B cell (primary cell): ENCODE data around the gene CMIP. TPM values are rescaled to one million over a fixed set of nuclear protein-coding genes. Genes with fewer than 3 reads are reported as not detected.

Experiments used
- ATAC-seq: fragments of 200-7000 bp; cut with Tn5 transposase; one replicate; pipeline ENCODE4 v1.10.0; 2021; ENCODE audit warnings: low read depth, mild to moderate bottlenecking, moderate number of reproducible peaks, moderate library complexity
- CTCF ChIA-PET: fragments of 350-600 bp; sonication (Branson Sonifier 250); formaldehyde crosslinking; loops from one replicate; lab custom pipeline; 2021; ENCODE audit warnings: antibody characterized with exemption, inconsistent platforms; lab: Charles Lee
- POLR2A ChIA-PET: fragments of 350-600 bp; sonication (Branson Sonifier 250); formaldehyde crosslinking; loops from one replicate; lab custom pipeline; 2021; ENCODE audit warnings: antibody characterized with exemption; lab: Charles Lee
- DNase-seq: peaks from one replicate; pipeline ENCODE4 v3.0.0; 2013
- H2AFZ ChIP-seq: 2 replicates; pipeline ENCODE4 v1.6.1; 2012; ENCODE audit warnings: mild to moderate bottlenecking, low read depth, low read length; ENCODE audit not compliant: insufficient read depth, poor library complexity, severe bottlenecking
- H3K27ac ChIP-seq, 2 donors: 1 replicate in 1 of 2; 2 replicates in 1 of 2; pipeline ENCODE4 v1.5.1; 2012 to 2013; ENCODE audit warnings: low read length in 2 of 2, mild to moderate bottlenecking in 2 of 2, moderate library complexity in 1 of 2
- H3K27me3 ChIP-seq, 4 experiments: fragments of 200-600 bp in 1 of 4; sonication (generic) in 1 of 4; replicated peaks in 1 of 4; 1 replicate in 2 of 4; 2 replicates in 2 of 4; pipeline versions ENCODE4 v1.6.1 to v1.7.0; 2013 to 2016; ENCODE audit warnings: low read length in 3 of 4, mild to moderate bottlenecking in 2 of 4, mixed read lengths in 1 of 4, moderate library complexity in 1 of 4; ENCODE audit not compliant: insufficient read depth in 4 of 4, control insufficient read depth in 3 of 4; ENCODE audit errors: control extremely low read depth in 1 of 4
- H3K36me3 ChIP-seq, 2 experiments: replicated peaks in 1 of 2; 1 replicate in 1 of 2; 2 replicates in 1 of 2; pipeline versions ENCODE4 v1.6.1 to v1.7.1; 2013; ENCODE audit warnings: low read length in 1 of 2; ENCODE audit not compliant: insufficient read depth in 2 of 2, control insufficient read depth in 1 of 2; ENCODE audit errors: control extremely low read depth in 1 of 2, extremely low read depth in 1 of 2
- H3K4me1 ChIP-seq, 2 donors: fragments of 200-600 bp in 1 of 2; sonication (generic) in 1 of 2; 1 replicate in 1 of 2; 2 replicates in 1 of 2; pipeline versions ENCODE4 v1.5.1 to v1.6.1; 2013 to 2017; ENCODE audit warnings: low read length in 2 of 2; ENCODE audit not compliant: control insufficient read depth in 2 of 2, insufficient read depth in 2 of 2
- H3K4me2 ChIP-seq: replicated peaks from 2 replicates; pipeline ENCODE3; 2012; ENCODE audit warnings: mild to moderate bottlenecking, low read depth, low read length; ENCODE audit not compliant: poor library complexity, severe bottlenecking
- H3K4me3 ChIP-seq, 5 experiments: fragments of 200-600 bp in 1 of 5; sonication (generic) in 1 of 5; 1 replicate in 3 of 5; 2 replicates in 2 of 5; pipeline versions ENCODE4 v1.5.1 to v1.7.0; 2011 to 2016; ENCODE audit warnings: low read length in 4 of 5, mild to moderate bottlenecking in 4 of 5, low read depth in 2 of 5, control low read depth in 1 of 5, moderate library complexity in 1 of 5; ENCODE audit not compliant: insufficient read depth in 1 of 5; ENCODE audit errors: control extremely low read depth in 1 of 5, extremely low read depth in 1 of 5
- H3K79me2 ChIP-seq: fragments of 200-600 bp; sonication (generic); one replicate; pipeline ENCODE4 v1.6.0; 2016; ENCODE audit warnings: low read length; ENCODE audit not compliant: control insufficient read depth, insufficient read depth
- H3K9ac ChIP-seq: fragments of 200-600 bp; sonication (generic); 2 replicates; pipeline ENCODE4 v1.6.1; 2017; ENCODE audit warnings: mild to moderate bottlenecking, low read length, moderate library complexity
- H3K9me3 ChIP-seq, 3 donors: one replicate each; pipeline versions ENCODE4 v1.6.1 to v1.7.1; 2013; ENCODE audit warnings: low read length in 2 of 3; ENCODE audit not compliant: control insufficient read depth in 2 of 3, insufficient read depth in 1 of 3; ENCODE audit errors: control extremely low read depth in 1 of 3
- H4K20me1 ChIP-seq: 2 replicates; pipeline ENCODE4 v1.6.0; 2012; ENCODE audit warnings: mild to moderate bottlenecking, low read length; ENCODE audit not compliant: insufficient read depth, control insufficient read depth, poor library complexity, severe bottlenecking
- H3K27ac Mint-ChIP-seq: one replicate; pipeline ENCODE4 v1.8.0; 2021; ENCODE audit warnings: mixed read lengths
- H3K27me3 Mint-ChIP-seq: one replicate; pipeline ENCODE4 v1.8.0; 2021; ENCODE audit warnings: mixed read lengths
- H3K4me1 Mint-ChIP-seq: one replicate; pipeline ENCODE4 v1.8.0; 2021; ENCODE audit warnings: mixed read lengths
- H3K4me3 Mint-ChIP-seq: one replicate; pipeline ENCODE4 v1.8.0; 2021; ENCODE audit warnings: mixed read lengths
- H3K9me3 Mint-ChIP-seq: one replicate; pipeline ENCODE4 v1.8.0; 2022; ENCODE audit warnings: mixed read lengths; ENCODE audit not compliant: insufficient read depth
- CTCF ChIP-seq: fragments of 200-600 bp; IDR thresholded peaks from one replicate; pipeline ENCODE4 v1.8.0; 2022; ENCODE audit warnings: antibody characterized with exemption, mild to moderate bottlenecking
- EZH2 ChIP-seq: IDR thresholded peaks from 2 replicates; pipeline ENCODE4 v1.6.1; 2012; ENCODE audit warnings: borderline replicate concordance, low read depth, mild to moderate bottlenecking, moderate library complexity, low read length; ENCODE audit not compliant: insufficient read depth, poor library complexity, severe bottlenecking
- WGBS: methylation state at CpG from one replicate; pipeline ENCODE4 v1.1.5; 2013; ENCODE audit warnings: missing lambda C conversion rate; ENCODE audit not compliant: insufficient coverage; 5-methylcytosine and 5-hydroxymethylcytosine counted together
- intact Hi-C: fragments of 100-400 bp; cut with micrococcal nuclease; formaldehyde crosslinking; loops from one replicate; pipeline ENCODE4 v1.10.0; 2022
- polyA plus RNA-seq: library from polyadenylated mRNA; depleted of rRNA; stranded (reverse); fragments of >200 nt; gene quantifications from 2 replicates; pipeline ENCODE4 v1.2.3, GENCODE V29; 2012
- total RNA-seq, 2 donors: library from RNA; stranded (reverse); fragments of 120-200 nt in 1 of 2; gene quantifications; 1 replicate in 1 of 2; 2 replicates in 1 of 2; pipeline versions ENCODE4 v1.2.3 to v1.2.4, GENCODE V29; 2013 to 2022

Gene CMIP
- total and polyA plus RNA-seq, 2 donors (not counting 1 experiment from before 2014, with no cell fraction given), result 27.1 to 155 TPM

GRCh38 chr16:81545470-81546250 lies 101.1 kb downstream of the CMIP start:
- H3K27ac ChIP-seq, result no peak overlapping the region
- DNase-seq (no peak), ATAC-seq (no peak)
- intact Hi-C loops, result no loop called here
- H2AFZ ChIP-seq, result no peak overlapping the region
- ChIA-PET CTCF (interaction anchor here (0.8 kb wide), 1 partner anchor 44 kb away, joined by 6 read pairs; no protein-coding TSS in a partner anchor), POLR2A (no interaction called here)
- no peaks in the 10 kb centered on the region for H3K27me3 Mint-ChIP-seq
- peaks cover 1 to 3% of the 10 kb centered on the region in 2 experiments for H3K36me3 ChIP-seq
- H3K4me3 ChIP-seq, result no peak overlapping the region
- peaks cover 100% of the 10 kb centered on the region for H3K79me2 ChIP-seq
- H3K4me3 Mint-ChIP-seq, result no peak overlapping the region
- peaks cover 58% of the 10 kb centered on the region for H3K4me1 Mint-ChIP-seq
- peaks cover 100% of the 10 kb centered on the region for H4K20me1 ChIP-seq
- H3K4me2 ChIP-seq, result no peak overlapping the region
- H3K9me3 ChIP-seq, result no peaks in the 10 kb centered on the region
- H3K9me3 Mint-ChIP-seq, result no peaks in the 10 kb centered on the region
- no peak overlapping the region for H3K9ac ChIP-seq
- no peak overlapping the region for H3K27ac Mint-ChIP-seq
- WGBS, result 95% methylated on average over 11 of the region's 25 CpGs
- H3K4me1 ChIP-seq, result peaks cover 20 to 37% of the 10 kb centered on the region in 2 donors
- H3K27me3 ChIP-seq, result no peaks in the 10 kb centered on the region
- TF ChIP-seq CTCF, result no peak
- TF ChIP-seq EZH2, result no peak

DNA sequence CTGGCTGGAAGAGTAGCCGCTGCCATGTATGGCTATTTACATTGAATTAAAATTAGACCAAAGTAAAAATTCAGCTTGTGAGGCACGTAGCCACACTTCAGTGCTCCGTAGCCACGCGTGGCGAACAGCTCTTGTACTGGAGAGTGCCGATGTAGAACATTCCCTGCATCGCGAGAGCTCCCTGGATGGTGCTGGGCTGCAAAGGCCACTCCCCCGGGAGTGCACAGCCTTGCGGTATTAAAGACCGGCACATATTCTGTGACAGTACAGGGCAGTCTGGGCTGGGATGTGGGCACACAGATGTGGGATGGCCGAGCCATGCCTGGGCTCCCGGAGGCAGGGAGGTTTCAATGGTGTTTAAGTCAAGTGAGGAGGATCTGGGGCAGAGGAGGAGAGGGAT lies 102.2 kb downstream of the CMIP start:
- H3K4me3 ChIP-seq, result no peak overlapping the region
- peaks cover 0 to 3% of the 10 kb centered on the region in 2 experiments for H3K36me3 ChIP-seq
- CTCF ChIA-PET, result interaction anchor here (1.6 kb wide), 1 partner anchor 10 kb away, joined by 4 read pairs; no protein-coding TSS in a partner anchor
- peaks cover 100% of the 10 kb centered on the region for H3K79me2 ChIP-seq
- POLR2A ChIA-PET, result no interaction called here
- intact Hi-C loops, result no loop called here
- no peak for TF ChIP-seq CTCF
- no peak for TF ChIP-seq EZH2
- Mint-ChIP-seq H3K27me3 (no peaks in the 10 kb centered on the region), H3K27ac (no peak overlapping the region), H3K9me3 (no peaks in the 10 kb centered on the region), H3K4me1 (peaks cover 60% of the 10 kb centered on the region), H3K4me3 (no peak overlapping the region)
- no peak overlapping the region for H3K9ac ChIP-seq
- no peaks in the 10 kb centered on the region for H3K27me3 ChIP-seq
- H3K9me3 ChIP-seq, result peaks cover 0 to 4% (median 0%) of the 10 kb centered on the region in 3 donors
- H3K4me1 ChIP-seq, result peaks cover 20 to 37% of the 10 kb centered on the region in 2 donors
- no peak overlapping the region for H2AFZ ChIP-seq
- peaks cover 100% of the 10 kb centered on the region for H4K20me1 ChIP-seq
- H3K27ac ChIP-seq, result no peak overlapping the region
- H3K4me2 ChIP-seq, result no peak overlapping the region
- no peak for DNase-seq
- WGBS, result 93% methylated on average over 14 of the region's 14 CpGs
- no peak for ATAC-seq
